H9 (cell line): ENCODE measurements around the gene CCDC88C. TPM values are rescaled to one million over a fixed set of nuclear protein-coding genes. Genes with fewer than 3 reads are reported as not detected.

Experiments
- DNase-seq: peaks from one replicate; pipeline ENCODE4 v3.0.0-alpha.2; 2017
- H2AFZ ChIP-seq: one replicate; pipeline ENCODE4 v1.6.1; 2013; ENCODE audit warnings: mild to moderate bottlenecking, low read length, control low read depth, moderate library complexity
- H2AK5ac ChIP-seq: 2 replicates; pipeline ENCODE4 v1.6.1; 2013; ENCODE audit warnings: low read length, control low read depth, mixed read lengths; ENCODE audit not compliant: insufficient read length
- H2BK120ac ChIP-seq: one replicate; pipeline ENCODE4 v1.6.1; 2013; ENCODE audit warnings: low read depth, mild to moderate bottlenecking, low read length, control low read depth, inconsistent platforms; ENCODE audit not compliant: poor library complexity, severe bottlenecking
- H2BK12ac ChIP-seq: 2 replicates; pipeline ENCODE4 v1.6.1; 2013; ENCODE audit warnings: low read length, control low read depth, mixed read lengths, low read depth; ENCODE audit not compliant: insufficient read length
- H2BK15ac ChIP-seq: 2 replicates; pipeline ENCODE4 v1.6.1; 2013; ENCODE audit warnings: low read depth, low read length, control low read depth
- H2BK20ac ChIP-seq: one replicate; pipeline ENCODE4 v1.6.1; 2013; ENCODE audit warnings: low read depth, mild to moderate bottlenecking, low read length, control low read depth, inconsistent platforms; ENCODE audit not compliant: poor library complexity, severe bottlenecking
- H2BK5ac ChIP-seq: 2 replicates; pipeline ENCODE4 v1.6.1; 2013; ENCODE audit warnings: low read length, control low read depth, mixed read lengths; ENCODE audit not compliant: insufficient read length
- H3K14ac ChIP-seq: 2 replicates; pipeline ENCODE4 v1.6.1; 2013; ENCODE audit warnings: low read length, control low read depth; ENCODE audit not compliant: insufficient read depth
- H3K18ac ChIP-seq: 2 replicates; pipeline ENCODE4 v1.6.1; 2013; ENCODE audit warnings: low read depth, mild to moderate bottlenecking, mixed read lengths, low read length, control low read depth; ENCODE audit not compliant: insufficient read length
- H3K23ac ChIP-seq: 2 replicates; pipeline ENCODE4 v1.6.1; 2013; ENCODE audit warnings: low read length, control low read depth, mixed read lengths, low read depth; ENCODE audit not compliant: insufficient read length
- H3K23me2 ChIP-seq: 2 replicates; pipeline ENCODE4 v1.6.1; 2013; ENCODE audit warnings: low read depth, mild to moderate bottlenecking, mixed read lengths, low read length, control low read depth; ENCODE audit not compliant: insufficient read length, poor library complexity, severe bottlenecking
- H3K27ac ChIP-seq: 2 replicates; pipeline ENCODE4 v1.5.1; 2013; ENCODE audit warnings: low read length, control low read depth, mixed read lengths, low read depth; ENCODE audit not compliant: insufficient read length
- H3K27me3 ChIP-seq: 2 replicates; pipeline ENCODE4 v1.6.1; 2013; ENCODE audit warnings: low read length, control low read depth, inconsistent platforms; ENCODE audit not compliant: insufficient read depth
- H3K4ac ChIP-seq: 2 replicates; pipeline ENCODE4 v1.6.1; 2013; ENCODE audit warnings: low read depth, mild to moderate bottlenecking, control low read depth, inconsistent platforms, low read length, moderate library complexity
- H3K4me1 ChIP-seq: 2 replicates; pipeline ENCODE4 v1.6.1; 2013; ENCODE audit warnings: low read length, control low read depth, inconsistent platforms; ENCODE audit not compliant: insufficient read depth
- H3K4me2 ChIP-seq: 2 replicates; pipeline ENCODE4 v1.6.1; 2013; ENCODE audit warnings: low read length, control low read depth, mixed read lengths; ENCODE audit not compliant: insufficient read length, insufficient read depth
- H3K56ac ChIP-seq: 2 replicates; pipeline ENCODE4 v1.6.1; 2013; ENCODE audit warnings: low read depth, mild to moderate bottlenecking, mixed read lengths, low read length, control low read depth; ENCODE audit not compliant: insufficient read length
- H3K79me1 ChIP-seq: 2 replicates; pipeline ENCODE4 v1.6.1; 2013; ENCODE audit warnings: low read depth, mild to moderate bottlenecking, moderate library complexity, low read length, control low read depth, inconsistent platforms; ENCODE audit not compliant: insufficient read depth, poor library complexity, severe bottlenecking
- H3K79me2 ChIP-seq: 2 replicates; pipeline ENCODE4 v1.6.1; 2013; ENCODE audit warnings: low read length, control low read depth, inconsistent platforms; ENCODE audit not compliant: insufficient read depth
- H3K9ac ChIP-seq: 2 replicates; pipeline ENCODE4 v1.6.1; 2013; ENCODE audit warnings: low read length, control low read depth, mixed read lengths; ENCODE audit not compliant: insufficient read length; ENCODE audit errors: extremely low read depth
- H3K9me3 ChIP-seq: one replicate; pipeline ENCODE4 v1.6.1; 2013; ENCODE audit warnings: low read depth, low read length, inconsistent platforms; ENCODE audit not compliant: control insufficient read depth
- H3T11ph ChIP-seq: one replicate; pipeline ENCODE4 v1.6.1; 2013; ENCODE audit warnings: mild to moderate bottlenecking, low read length, control low read depth, inconsistent platforms
- H4K20me1 ChIP-seq: one replicate; pipeline ENCODE4 v1.6.1; 2013; ENCODE audit not compliant: control insufficient read depth, insufficient read length, insufficient read depth
- H4K5ac ChIP-seq: 2 replicates; pipeline ENCODE4 v1.6.1; 2013; ENCODE audit warnings: low read depth, mild to moderate bottlenecking, mixed read lengths, low read length, control low read depth; ENCODE audit not compliant: insufficient read length
- H4K8ac ChIP-seq: replicated peaks from 2 replicates; pipeline ENCODE4 v1.6.1; 2013; ENCODE audit warnings: low read length, control low read depth, mixed read lengths, low read depth; ENCODE audit not compliant: insufficient read length
- H4K91ac ChIP-seq: 2 replicates; pipeline ENCODE4 v1.6.1; 2013; ENCODE audit warnings: low read depth, mild to moderate bottlenecking, moderate library complexity, mixed read lengths, low read length, control low read depth; ENCODE audit not compliant: insufficient read length
- H3K27ac Mint-ChIP-seq, 3 experiments: 2 replicates in 2 of 3; 3 replicates in 1 of 3; pipeline ENCODE4 v1.8.0; 2020 to 2021; ENCODE audit warnings: mixed read lengths in 3 of 3, mild to moderate bottlenecking in 1 of 3, moderate library complexity in 1 of 3
- H3K27me3 Mint-ChIP-seq: 2 replicates; pipeline ENCODE4 v1.8.0; 2021; ENCODE audit warnings: low read depth, mild to moderate bottlenecking, moderate library complexity, mixed read lengths
- H3K36me3 Mint-ChIP-seq, 3 experiments: 2 replicates in 2 of 3; 3 replicates in 1 of 3; pipeline ENCODE4 v1.8.0; 2020 to 2021; ENCODE audit warnings: low read depth in 3 of 3, mixed read lengths in 3 of 3; ENCODE audit not compliant: insufficient read depth in 1 of 3
- H3K4me1 Mint-ChIP-seq, 2 experiments: 2 replicates each; pipeline ENCODE4 v1.8.0; 2020; ENCODE audit warnings: mixed read lengths in 2 of 2
- H3K4me3 Mint-ChIP-seq, 2 experiments: 2 replicates in 1 of 2; 3 replicates in 1 of 2; pipeline ENCODE4 v1.8.0; 2020 to 2021; ENCODE audit warnings: mild to moderate bottlenecking in 2 of 2, mixed read lengths in 2 of 2, moderate library complexity in 1 of 2
- H3K9me3 Mint-ChIP-seq, 2 experiments: 2 replicates in 1 of 2; 3 replicates in 1 of 2; pipeline ENCODE4 v1.8.0; 2020; ENCODE audit warnings: mild to moderate bottlenecking in 2 of 2, mixed read lengths in 2 of 2, moderate library complexity in 1 of 2
- CTCF ChIP-seq: fragments of 200-600 bp; sonication (generic); conservative IDR thresholded peaks from 3 replicates; pipeline ENCODE4 v1.8.0; 2021; ENCODE audit warnings: antibody characterized with exemption, mild to moderate bottlenecking
- WGBS: extraction: QIAGEN DNeasy Blood & Tissue Kit; methylation state at CpG from one replicate; pipeline ENCODE4 v1.1.7; 2013; ENCODE audit warnings: missing lambda C conversion rate, low lambda C conversion rate, mixed read lengths; ENCODE audit not compliant: insufficient read length; ENCODE audit errors: extremely low coverage; 5-methylcytosine and 5-hydroxymethylcytosine counted together
- total RNA-seq: library from RNA; stranded (reverse); gene quantifications from 2 replicates; pipeline ENCODE4 v1.2.1, GENCODE V29; 2021

Gene CCDC88C
- total RNA-seq, 1 experiment from 2014 or later: 52.4 TPM

DNA sequence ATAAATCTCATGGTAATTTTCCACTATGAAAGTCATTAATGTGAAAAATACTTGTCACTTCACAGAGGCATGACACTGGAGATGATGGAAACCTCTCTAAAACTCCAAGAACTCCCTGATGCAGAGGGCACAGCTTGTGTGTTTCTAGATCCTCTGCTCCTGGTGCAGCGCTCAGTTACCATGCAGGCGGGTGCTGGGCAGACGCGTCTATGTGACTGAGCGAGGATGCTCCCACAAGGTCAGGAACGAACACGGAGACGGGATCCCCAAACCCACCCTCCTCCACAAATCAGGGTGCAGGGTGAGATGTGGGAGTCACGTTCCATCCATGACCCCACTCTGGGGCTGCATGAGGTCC lies 81.5 kb downstream of the CCDC88C start:
- Histone ChIP-seq H2AK5ac (no peak overlapping the region), H4K20me1 (no peaks in the 10 kb centered on the region), H2AFZ (no peak overlapping the region), H3T11ph (no peak overlapping the region), H3K23me2 (peaks cover 2% of the 10 kb centered on the region), H3K56ac (no peak overlapping the region), H3K4ac (no peak overlapping the region), H3K4me2 (no peak overlapping the region), H3K18ac (no peak overlapping the region), H2BK5ac (no peak overlapping the region), H3K9ac (no peak overlapping the region), H3K27me3 (no peaks in the 10 kb centered on the region), H2BK12ac (no peak overlapping the region), H3K4me1 (no peaks in the 10 kb centered on the region), H3K79me2 (no peaks in the 10 kb centered on the region), H3K14ac (no peak overlapping the region), H2BK15ac (no peak overlapping the region), H2BK120ac (no peak overlapping the region), H4K91ac (no peak overlapping the region), H3K9me3 (no peaks in the 10 kb centered on the region), H3K27ac (no peak overlapping the region), H3K23ac (no peak overlapping the region), H2BK20ac (no peak overlapping the region), H4K5ac (no peak overlapping the region), H3K79me1 (no peaks in the 10 kb centered on the region), H4K8ac (no peak overlapping the region)
- Mint-ChIP-seq H3K4me3 (no peak overlapping the region), H3K27me3 (no peaks in the 10 kb centered on the region), H3K4me1 (peaks cover 0 to 4% of the 10 kb centered on the region in 2 experiments; a peak in 3 of 4 replicates), H3K9me3 (no peaks in the 10 kb centered on the region), H3K36me3 (peaks cover 0 to 41% (median 35%) of the 10 kb centered on the region in 3 experiments; a peak in 6 of 7 replicates), H3K27ac (no peak overlapping the region; a peak in 1 of 7 replicates)
- no CpG with 5 or more reads among the region's 9 CpGs for WGBS
- no peak for DNase-seq
- TF ChIP-seq CTCF: no peak
